HepG2 (cell line): ENCODE measurements around the gene ROM1. TPM values are rescaled to one million over a fixed set of nuclear protein-coding genes. Genes with fewer than 3 reads are reported as not detected.

Experiments
- PAX8 ChIP-seq: sonication (generic); formaldehyde crosslinking; IDR thresholded peaks from 2 replicates; pipeline ENCODE4 v1.8.0; 2022; ENCODE audit warnings: mild to moderate bottlenecking, missing genetic modification reagents, borderline replicate concordance
- ZNF235 ChIP-seq: sonication (generic); formaldehyde crosslinking; IDR thresholded peaks from 2 replicates; pipeline ENCODE4 v1.8.1; 2023; ENCODE audit warnings: mild to moderate bottlenecking, missing genetic modification reagents, borderline replicate concordance
- ZNF431 ChIP-seq: sonication (generic); formaldehyde crosslinking; IDR thresholded peaks from 2 replicates; pipeline ENCODE4 v1.9.0; 2022; ENCODE audit warnings: missing genetic modification reagents, low read depth, mild to moderate bottlenecking, borderline replicate concordance
- polyA plus RNA-seq, 8 experiments: library from polyadenylated mRNA; depleted of rRNA in 3 of 8; stranded (reverse) in 7 of 8; unstranded in 1 of 8; fragments of >200 nt; fragmentation: Illumina TruSeq in 4 of 8; extraction: Trizol in 4 of 8; gene quantifications; 2 replicates each; pipeline versions ENCODE4 v1.2.1 to v1.2.3, GENCODE V29; 2011 to 2016; ENCODE audit warnings: low read depth in 4 of 8, missing spikeins in 1 of 8, mixed read lengths in 1 of 8; ENCODE audit not compliant: insufficient read depth in 1 of 8
- total RNA-seq, 5 experiments: library from RNA; depleted of rRNA; stranded (reverse); fragments of >200 nt; fragmentation: Illumina TruSeq; extraction: Trizol; gene quantifications; 2 replicates each; pipeline ENCODE4 v1.2.3, GENCODE V29; 2016; ENCODE audit warnings: low read depth in 1 of 5
- TF ChIP-seq, protein P1 (sequence below): sonication (generic); formaldehyde crosslinking; IDR thresholded peaks from 2 replicates; pipeline ENCODE4 v1.5.0; 2020; ENCODE audit warnings: mild to moderate bottlenecking, missing genetic modification reagents
- TF ChIP-seq, protein P2 (sequence below): sonication (generic); formaldehyde crosslinking; IDR thresholded peaks from 2 replicates; pipeline ENCODE4 v1.5.0; 2020; ENCODE audit warnings: missing genetic modification reagents
- TF ChIP-seq, protein P3 (sequence below): sonication (generic); formaldehyde crosslinking; IDR thresholded peaks from 2 replicates; pipeline ENCODE4 v1.9.0; 2022; ENCODE audit warnings: missing genetic modification reagents, mild to moderate bottlenecking, borderline replicate concordance

ROM1 gene
- total and polyA plus RNA-seq, 2 of the 13 experiments (the other 11 are each of a cell fraction or from before 2014, with no cell fraction given) = 1.2 to 2.4 TPM

DNA sequence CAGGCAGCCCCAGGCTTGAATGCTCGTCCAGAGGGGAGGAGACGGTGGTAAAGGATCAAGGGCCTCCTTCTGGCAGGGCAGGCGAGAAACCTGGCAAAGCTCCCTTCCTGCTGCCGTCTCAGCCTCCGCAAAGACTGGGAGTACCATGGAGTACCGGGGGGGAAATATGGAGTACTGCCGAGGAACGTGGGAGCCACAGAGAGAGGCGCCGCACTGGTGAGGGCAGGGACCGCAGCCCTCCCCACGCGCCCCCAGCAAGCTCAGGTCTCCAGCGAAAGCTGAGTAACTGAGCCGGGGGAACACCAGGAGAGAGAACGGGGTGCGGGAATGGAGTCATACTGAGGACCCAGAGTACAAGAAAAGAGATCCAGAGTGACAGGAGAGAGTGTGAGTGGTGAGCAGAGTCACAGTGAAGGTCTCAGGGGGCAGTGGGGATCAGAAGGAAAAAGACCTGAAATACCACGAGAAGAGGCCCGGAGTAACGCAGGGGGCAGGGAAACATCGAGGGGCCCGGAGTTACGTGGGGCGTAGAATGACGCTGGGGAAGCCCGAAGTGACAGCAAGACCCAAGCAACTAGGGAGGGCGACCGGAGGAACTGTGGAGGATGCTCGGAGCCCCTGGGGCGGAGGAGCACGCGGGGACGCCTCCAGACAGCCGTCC, 1.2 kb upstream of the ROM1 start (continued):
- TF ChIP-seq ZNF235 (CRISPR knock-in tag) (no peak), ZNF431 (CRISPR knock-in tag) (no peak), PAX8 (no peak)
- TF ChIP-seq, protein P1, sequence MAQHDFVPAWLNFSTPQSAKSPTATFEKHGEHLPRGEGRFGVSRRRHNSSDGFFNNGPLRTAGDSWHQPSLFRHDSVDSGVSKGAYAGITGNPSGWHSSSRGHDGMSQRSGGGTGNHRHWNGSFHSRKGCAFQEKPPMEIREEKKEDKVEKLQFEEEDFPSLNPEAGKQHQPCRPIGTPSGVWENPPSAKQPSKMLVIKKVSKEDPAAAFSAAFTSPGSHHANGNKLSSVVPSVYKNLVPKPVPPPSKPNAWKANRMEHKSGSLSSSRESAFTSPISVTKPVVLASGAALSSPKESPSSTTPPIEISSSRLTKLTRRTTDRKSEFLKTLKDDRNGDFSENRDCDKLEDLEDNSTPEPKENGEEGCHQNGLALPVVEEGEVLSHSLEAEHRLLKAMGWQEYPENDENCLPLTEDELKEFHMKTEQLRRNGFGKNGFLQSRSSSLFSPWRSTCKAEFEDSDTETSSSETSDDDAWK (CRISPR knock-in tag) = no peak
- TF ChIP-seq, protein P2, sequence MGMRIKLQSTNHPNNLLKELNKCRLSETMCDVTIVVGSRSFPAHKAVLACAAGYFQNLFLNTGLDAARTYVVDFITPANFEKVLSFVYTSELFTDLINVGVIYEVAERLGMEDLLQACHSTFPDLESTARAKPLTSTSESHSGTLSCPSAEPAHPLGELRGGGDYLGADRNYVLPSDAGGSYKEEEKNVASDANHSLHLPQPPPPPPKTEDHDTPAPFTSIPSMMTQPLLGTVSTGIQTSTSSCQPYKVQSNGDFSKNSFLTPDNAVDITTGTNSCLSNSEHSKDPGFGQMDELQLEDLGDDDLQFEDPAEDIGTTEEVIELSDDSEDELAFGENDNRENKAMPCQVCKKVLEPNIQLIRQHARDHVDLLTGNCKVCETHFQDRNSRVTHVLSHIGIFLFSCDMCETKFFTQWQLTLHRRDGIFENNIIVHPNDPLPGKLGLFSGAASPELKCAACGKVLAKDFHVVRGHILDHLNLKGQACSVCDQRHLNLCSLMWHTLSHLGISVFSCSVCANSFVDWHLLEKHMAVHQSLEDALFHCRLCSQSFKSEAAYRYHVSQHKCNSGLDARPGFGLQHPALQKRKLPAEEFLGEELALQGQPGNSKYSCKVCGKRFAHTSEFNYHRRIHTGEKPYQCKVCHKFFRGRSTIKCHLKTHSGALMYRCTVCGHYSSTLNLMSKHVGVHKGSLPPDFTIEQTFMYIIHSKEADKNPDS (CRISPR knock-in tag) = 0 out of 2 replicates have a peak, but pooled peaks have one; percentile 46
- TF ChIP-seq, protein P3, sequence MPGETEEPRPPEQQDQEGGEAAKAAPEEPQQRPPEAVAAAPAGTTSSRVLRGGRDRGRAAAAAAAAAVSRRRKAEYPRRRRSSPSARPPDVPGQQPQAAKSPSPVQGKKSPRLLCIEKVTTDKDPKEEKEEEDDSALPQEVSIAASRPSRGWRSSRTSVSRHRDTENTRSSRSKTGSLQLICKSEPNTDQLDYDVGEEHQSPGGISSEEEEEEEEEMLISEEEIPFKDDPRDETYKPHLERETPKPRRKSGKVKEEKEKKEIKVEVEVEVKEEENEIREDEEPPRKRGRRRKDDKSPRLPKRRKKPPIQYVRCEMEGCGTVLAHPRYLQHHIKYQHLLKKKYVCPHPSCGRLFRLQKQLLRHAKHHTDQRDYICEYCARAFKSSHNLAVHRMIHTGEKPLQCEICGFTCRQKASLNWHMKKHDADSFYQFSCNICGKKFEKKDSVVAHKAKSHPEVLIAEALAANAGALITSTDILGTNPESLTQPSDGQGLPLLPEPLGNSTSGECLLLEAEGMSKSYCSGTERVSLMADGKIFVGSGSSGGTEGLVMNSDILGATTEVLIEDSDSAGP (CRISPR knock-in tag) = no peak
- TF ChIP-seq, all 625 proteins: peak for 45
